Measurements from ENCODE around the gene MED13L.
"Not testable (repeated sequence)": the region's sequence is repeated elsewhere in the genome, so short reads cannot be mapped to it uniquely, and the experiment has no call there.

Gene MED13L

DNA sequence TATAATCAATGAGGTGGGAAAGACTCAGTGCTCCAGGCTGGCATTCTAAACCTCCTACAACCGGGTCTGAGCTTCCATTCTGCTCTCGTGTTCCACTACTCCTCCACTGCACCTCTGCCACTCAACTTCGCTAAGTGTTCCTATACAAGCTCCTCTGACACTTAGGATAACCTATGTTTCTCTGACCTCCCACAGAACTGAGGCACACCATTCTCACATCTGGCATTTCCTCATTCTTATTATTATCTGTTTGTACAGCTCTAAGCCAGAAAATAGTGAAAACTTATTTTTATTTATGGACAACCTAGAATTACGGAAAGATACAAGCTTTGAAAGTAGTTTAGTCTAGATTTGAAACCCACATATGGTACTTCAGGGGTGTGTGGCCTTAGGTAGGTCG lies 127.0 kb downstream of the MED13L start:
- no peak for DNase-seq (ENCODE audit: low read depth)

DNA sequence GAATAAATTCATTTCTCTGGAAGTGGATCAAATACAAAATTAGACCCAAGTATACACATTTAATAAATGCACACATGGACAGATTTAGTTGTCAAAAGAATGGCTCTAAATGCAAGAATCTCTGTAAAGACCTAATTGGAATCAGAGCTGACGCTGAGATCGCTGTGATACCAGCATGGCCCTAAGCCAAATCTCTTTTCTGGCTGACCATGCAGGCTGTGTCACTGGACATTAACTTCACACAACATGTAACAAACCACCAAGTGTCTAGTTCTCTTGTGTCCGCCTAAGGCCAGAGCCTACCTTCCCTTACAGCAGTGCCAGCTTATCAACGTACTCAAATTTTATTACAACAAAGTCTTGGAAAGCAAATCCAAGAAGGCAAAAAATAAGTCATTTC lies 127.5 kb downstream of the MED13L start:
- no peak for DNase-seq (ENCODE audit: low read depth)

DNA sequence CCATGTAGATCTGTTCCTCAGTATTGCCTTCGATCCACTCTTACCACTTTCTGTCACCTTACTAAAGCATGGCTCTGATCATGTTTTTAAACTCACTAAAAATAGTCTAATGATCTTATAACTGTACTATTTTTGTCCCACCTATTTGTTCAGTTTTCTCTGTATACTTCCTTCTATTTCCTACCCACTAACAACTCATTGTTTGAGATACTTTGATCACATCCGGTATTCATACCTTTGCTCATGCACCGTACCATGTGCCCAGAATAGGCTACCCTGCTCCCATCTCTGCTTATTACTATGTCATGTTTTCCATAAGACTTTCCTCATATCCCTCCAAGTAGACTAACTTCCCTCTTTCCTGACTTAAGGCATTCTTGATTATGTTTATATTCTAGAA lies 128.6 kb downstream of the MED13L start:
- no peak for DNase-seq (ENCODE audit: low read depth)

DNA sequence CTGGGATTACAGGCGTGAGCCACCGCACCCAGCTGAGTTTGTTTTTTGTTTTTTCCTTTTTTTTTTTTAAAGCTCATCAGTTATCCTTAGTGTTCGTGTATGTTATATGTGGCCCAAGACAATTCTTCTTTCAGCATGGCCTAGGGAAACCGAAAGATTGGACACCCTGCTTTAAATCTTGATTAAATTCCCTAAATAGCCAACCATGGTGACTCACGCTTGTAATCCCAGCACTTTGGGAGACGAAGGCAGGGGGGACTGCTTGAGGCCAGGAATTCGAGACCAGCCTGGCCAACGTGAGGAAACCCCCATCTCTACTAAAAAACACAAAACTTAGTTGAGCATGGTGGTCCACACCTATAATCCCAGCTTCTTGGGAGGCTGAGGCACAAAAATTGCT lies 131.1 kb downstream of the MED13L start:
- no peak for DNase-seq (ENCODE audit: low read depth)

DNA sequence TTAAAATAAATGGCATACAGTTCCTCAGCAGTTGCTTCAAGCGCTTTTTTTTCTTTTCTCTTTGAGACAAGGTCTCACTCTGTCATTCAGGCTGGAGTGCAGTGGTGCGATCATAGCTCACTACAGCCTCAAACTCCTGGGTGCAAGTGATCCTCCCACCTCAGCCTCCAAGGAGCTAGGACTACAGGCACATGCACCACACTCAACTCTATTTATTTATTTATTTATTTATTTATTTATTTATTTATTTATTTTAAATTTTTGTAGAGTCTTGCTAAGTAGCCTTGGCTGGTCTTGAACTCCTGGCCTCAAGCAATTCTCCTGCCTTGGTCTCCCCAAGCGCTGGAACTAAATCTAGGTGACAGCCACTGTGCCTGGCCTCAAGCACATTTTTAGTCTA lies 132.0 kb downstream of the MED13L start:
- no peak for DNase-seq (ENCODE audit: low read depth)

DNA sequence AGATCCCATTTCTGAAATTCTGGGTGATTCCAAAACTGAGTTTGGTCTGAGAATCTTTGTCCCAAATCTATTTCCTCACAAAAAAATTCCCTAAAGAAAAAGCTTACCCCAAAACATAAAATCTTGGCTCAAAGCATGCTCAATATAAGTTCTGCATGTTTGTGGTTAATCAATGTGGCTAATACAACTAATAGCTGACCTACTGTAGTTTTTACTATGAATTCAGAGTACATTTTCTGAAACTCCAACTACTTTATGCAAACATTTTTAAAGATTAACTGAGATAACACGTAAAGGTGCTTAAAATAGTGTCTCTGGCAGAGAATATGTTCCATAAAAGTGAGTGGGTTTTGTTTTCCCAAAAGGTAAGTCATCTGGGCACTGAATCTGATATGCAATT lies 133.1 kb downstream of the MED13L start:
- no peak for DNase-seq (ENCODE audit: low read depth)

DNA sequence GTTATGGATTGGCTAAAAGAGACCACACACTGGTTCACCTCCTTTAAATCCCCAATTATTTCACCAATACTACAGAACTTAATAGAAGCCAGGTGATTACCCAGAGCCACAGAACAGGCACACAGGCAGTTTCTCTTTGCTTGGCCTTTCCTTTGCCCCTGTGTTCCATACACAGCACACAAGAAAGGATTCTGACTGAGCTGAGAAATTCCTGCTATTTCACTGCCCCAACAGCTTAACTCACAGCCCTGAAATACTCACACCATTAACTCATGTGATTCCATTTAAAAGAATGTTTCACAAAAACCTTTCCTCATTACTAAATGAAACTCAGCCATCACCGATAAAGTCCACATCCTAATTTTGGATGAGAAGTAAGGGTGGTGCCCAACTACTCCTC lies 133.6 kb downstream of the MED13L start:
- no peak for DNase-seq (ENCODE audit: low read depth)

DNA sequence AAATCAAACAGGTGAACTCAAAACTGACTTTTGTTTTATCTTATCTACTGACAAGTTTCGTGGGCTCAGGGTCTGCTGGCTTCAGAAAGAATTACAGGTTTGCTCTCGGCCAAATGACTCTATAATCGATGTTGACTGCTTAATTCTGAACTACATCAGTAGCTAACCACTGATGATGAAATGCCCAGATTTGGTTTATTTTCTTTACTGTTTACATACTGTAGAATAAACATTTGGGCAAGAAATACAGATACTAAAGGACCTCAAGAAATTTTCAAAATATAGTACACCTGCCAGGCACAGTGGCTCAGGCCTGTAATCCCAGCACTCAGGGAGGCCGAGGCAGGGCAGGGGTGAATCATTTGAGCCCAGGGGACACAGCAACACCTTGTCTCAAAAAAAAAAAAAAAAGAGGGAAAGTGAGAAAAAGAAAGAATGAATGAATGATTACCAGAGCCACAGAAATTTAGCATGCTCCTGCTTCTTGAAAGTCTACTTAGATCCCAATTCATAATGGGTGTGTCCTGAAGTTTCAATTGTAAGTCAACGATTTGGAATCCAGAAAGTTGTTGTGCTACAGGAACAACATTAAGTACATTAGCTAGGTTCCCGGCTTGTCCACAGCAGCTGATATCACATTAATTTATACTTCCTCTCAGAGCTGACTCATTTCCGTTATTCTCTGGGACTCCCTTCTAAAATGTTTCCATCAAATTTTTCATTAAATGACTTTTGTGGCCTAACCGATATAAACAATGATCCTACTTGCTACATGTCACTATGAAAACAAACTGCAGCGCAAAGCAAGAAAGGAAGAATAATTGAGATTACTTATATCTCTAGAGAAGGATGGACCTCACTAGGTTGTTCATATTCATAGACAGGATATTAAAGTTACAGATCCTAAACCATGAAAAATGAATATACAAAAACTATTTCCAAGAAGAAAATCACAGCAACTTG lies 134.3 kb downstream of the MED13L start:
- no peak for DNase-seq (ENCODE audit: low read depth)

DNA sequence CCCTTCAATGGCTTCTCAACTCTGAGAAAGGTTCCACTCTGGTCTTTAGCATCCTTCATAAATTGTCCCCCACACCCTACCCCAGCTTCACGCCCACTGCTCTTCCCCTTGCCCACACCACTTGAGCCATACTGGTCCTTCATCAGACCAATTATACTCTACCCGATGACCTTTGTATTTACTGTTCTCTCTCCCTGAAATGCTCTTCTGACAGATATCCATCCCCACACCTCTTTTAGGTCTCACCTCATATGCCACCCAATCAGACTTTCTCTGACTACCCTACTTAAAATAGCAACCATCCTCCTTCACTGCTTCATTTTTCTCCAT lies 135.7 kb downstream of the MED13L start:
- no peak for DNase-seq (ENCODE audit: low read depth)

DNA sequence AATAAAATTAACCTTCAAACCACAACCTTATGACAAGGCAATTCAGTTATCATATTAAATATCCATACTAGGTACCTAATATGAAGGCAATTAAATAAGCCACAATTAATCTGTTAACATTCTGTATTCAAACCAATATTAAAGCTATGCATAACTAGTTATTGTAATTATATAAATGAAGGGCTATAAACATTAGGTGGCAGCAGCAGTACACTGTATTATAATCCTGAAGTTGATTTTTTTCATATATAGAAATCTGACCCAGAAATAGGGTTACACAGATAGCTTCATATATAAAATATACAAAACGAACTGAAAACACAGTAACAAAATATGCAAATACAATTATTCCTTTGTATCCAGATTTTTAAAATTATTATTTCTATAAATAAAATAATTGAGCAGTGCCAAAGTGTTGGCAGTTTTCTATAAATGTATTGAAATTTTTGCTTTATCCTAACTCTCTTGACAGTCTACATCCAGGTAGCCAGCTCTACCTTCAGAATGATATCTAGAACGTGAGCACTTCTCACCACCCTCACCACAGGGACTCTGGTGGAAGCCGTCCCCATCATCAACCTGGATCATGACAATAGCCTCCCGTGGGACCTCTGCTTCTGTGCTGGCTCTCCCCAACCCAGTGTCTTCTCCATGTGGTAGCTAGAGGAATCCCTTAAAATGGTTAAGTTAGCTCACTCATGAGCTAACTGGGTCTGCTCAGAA lies 136.2 kb downstream of the MED13L start:
- no peak for DNase-seq (ENCODE audit: low read depth)

DNA sequence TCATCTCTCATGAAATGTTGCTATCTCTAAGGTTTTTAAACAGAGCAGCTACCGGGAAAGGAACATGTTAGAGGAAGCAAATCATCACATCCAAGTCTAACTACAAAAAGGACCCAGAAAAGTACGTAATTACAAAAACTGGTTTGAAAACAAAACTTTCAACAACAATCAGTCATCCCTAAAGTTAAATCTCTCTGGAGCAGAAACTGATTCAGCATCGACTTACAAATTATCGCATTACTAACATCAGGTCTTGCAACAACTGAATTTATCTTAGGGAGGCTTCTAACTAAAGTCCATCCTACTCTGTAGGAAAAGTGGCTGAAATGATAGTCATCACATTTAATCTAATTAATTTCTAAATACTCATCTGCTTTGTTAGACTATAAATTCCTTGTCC lies 137.0 kb downstream of the MED13L start:
- DNase-seq (ENCODE audit: low read depth) = no peak

DNA sequence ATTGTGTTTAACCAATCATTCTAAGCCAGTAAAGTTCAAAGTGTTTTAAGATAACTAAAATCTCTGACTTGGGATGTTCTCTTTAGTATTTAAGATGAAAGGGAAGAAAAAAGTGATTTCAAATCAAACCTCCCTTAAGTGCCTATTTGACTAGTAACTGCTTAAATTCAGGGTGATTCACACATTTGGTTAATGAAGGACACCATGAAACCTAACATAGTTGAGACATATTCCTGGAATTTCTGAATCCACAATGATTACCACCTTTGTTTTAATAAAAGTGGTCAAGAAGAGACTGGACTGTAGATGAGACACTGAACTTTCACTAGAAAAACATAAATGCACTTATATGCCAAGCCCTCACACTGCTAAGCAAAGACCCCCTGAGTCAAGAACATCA lies 138.7 kb downstream of the MED13L start:
- DNase-seq (ENCODE audit: low read depth) = no peak

DNA sequence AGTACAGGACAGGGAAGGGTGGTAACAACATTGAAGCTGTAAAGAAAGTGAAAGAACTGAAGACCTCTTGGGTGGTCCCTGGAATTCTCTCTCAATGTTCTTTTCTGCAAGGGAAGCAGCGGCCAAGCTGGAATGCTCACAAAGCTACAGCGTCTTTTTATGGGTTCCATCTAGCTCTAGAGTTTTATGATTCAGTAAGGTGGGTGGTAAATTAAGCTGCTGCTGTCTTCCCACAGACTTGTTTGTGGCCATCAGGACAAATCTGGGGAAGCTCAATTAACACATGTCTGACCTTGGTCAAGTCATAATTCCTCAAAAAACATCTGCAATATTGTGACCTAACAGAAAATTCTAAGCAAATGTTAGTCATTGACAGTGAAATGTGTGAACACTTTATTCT lies 139.1 kb downstream of the MED13L start:
- DNase-seq (ENCODE audit: low read depth) = no peak

DNA sequence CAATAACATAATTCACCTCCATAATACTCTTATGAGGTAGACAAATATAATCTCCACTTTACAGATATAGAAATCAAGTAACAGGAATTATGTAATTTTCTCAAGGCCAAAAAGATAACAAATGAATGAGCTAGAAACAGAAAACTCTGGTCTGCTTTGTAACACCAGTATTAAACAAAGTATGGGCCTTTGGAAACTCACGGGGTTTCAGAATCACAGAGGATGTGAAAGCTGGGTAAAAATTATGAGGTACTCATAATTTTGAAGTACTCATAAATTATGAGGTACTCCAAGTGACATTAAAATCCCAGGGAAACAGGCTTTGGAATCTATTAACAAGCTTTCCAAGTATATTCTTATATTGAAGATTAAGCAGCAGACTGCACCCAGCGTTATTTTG lies 140.2 kb downstream of the MED13L start:
- DNase-seq (ENCODE audit: low read depth) = no peak

DNA sequence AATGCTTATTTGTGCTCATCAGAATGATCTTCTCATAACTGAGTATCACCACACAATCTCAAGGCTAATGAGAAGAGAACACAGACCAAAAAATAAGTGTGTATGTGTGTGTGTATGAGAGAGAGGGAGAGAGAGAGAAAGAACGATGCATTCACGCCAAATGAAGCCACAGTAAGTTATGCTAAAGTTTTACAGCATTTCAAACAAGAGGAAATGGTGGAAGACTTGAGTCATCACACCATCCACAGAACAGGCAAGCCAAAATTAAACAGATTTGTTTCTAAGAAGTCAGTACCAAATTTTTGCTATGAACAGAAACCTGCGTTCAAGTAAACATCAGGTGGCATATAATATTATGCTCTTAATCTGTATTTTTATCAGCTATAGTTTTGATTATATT lies 141.2 kb downstream of the MED13L start:
- no peak for DNase-seq (ENCODE audit: low read depth)

DNA sequence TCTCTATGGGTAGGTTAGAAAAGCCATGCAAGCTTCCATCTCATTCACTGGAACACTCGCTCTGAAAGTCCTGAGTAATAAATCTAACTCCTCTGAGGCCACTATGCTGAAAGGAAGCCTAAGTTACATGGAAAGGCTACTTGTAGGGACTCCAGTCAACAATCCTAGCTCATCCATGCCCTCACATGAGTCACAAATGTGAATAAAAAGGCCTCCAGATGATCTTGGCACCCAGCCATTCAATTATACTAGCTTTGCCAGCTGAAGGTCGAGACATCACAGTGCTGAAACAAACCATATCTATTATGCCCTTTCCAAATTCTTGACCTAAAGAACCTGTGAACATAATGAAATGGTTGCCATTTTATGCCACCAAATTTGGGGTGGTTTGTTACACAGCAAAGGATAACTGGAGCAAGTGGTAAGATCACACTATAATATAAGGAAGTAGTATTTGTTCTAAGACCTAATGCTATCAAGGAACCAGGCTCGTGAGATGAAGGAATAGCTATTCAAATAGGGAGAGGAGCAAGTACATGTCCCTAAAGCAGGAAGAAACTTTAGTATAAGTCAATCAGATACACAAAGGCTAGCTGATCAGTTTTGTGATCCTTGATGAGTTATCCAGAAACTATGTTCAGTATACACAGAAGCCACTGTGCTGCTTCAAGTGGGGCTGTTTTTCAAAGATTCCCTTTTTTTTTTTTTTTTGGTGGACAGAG lies 142.1 kb downstream of the MED13L start:
- no peak for DNase-seq (ENCODE audit: low read depth)

DNA sequence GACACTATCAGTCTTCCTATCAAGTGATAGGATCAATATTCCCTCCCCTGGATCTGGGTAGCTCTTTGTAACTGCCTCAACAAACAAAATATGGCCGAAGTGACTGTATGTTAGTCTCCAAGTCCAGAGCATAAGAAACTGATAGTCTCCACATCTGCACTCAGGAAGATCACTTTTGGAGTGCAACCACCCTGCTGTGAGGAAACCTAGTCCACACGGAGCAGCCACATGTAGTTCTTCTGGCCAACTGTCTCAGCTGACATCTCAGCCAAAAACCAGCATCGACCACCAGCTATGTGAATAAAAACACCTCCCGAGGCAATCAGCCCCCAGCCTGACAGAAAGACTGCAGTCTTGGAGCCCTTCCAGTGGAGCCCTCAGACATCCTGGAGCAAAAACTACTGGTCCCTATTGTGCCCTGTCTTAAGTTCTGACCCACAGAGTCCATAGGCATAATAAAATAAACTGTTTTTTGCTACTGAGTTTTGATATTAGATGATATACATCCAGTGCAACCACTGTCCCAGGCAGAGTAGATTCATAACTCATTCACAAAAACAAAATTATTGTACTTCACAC lies 143.8 kb downstream of the MED13L start:
- DNase-seq (ENCODE audit: low read depth) = no peak

DNA sequence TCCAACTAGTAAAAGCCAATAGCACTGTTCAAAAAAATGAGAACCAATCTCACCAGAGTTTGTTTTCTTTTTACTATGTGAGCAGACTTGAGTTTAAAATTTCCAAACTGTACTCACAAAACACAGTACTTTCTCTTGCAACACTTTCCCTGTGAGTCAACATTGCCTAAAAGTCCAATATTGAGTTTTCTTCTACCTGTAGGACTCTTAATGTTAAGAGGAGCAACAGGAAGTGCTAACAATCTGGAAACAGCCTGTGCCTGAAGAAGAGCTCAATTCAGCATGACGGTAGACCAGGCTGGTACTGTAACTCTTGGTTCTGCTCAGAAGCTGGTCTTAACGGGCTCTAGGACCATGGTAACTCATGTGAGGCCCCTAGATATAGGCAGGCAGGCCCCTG lies 144.3 kb downstream of the MED13L start:
- no peak for DNase-seq (ENCODE audit: low read depth)

DNA sequence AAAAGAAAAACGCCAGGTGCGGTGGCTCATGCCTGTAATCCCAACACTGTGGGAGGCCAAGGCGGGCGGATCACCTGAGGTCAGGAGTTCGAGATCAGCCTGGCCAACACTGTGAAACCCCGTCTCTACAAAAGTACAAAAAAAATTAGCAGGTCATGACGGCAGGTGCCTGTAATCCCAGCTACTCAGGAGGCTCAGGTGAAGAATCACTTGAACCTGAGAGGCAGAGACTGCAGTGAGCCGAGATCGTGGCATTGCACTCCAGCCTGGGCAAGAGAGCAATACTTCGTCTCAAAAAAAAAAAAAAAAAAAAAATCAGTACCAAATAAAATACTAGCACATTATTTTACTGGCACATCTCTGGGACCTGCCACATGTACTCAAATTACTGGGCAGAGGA lies 145.5 kb downstream of the MED13L start:
- not testable (repeated sequence) for DNase-seq (ENCODE audit: low read depth)

DNA sequence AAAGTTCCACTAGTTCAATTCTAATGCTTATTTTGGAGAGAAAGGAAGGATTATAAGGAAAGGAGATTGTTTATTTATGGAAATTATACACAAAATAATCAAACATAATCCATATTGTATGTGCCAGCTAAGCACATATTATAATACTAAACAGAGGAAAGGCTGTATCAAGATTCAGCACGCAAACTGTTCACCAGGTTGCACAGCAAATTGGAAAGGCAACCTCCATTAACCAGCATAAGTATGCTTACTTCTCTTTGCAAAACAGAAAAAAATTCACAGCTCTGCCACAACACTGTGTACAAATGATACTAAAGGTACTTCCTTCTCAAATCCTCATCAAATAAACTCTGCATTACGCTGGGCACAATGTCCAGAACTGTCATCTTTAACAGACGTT lies 146.3 kb downstream of the MED13L start:
- no peak for DNase-seq (ENCODE audit: low read depth)

DNA sequence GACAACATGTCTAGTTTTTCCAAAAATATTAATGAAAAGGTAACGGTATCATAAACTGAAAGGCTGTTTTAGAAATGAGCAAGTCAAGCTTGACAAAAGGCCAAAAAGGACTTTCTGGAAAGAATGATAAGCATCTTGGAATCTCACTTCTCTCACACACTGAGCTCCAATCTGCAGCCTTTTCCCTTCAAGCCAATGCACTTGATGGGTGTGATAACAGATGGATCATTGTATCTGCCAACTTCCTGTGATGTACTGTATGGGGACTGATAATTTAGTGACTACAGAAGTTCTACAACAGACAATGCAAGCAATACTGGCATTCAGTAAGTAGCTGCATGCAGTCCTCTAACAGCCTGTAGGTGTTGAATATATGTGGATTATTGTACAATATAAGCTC lies 147.1 kb downstream of the MED13L start:
- DNase-seq (ENCODE audit: low read depth) = no peak

DNA sequence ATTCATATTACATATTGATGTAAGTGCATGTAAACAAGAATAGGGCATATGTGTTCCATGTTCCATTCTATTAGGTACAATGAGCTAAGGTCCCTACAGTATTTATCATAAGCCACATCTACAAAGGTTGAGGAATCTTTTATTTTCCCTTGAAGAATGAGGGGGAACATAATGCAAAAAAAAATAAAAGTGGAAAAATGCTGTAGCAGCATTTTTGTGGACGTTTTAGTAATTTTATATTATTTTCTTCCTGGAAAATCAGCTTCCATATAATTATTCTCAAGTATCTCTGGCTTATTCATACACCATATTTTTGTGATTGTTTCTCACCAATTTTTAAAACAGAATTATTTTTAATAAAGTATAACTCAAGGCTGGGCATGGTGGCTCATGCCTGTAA lies 148.7 kb downstream of the MED13L start:
- no peak for DNase-seq (ENCODE audit: low read depth)

DNA sequence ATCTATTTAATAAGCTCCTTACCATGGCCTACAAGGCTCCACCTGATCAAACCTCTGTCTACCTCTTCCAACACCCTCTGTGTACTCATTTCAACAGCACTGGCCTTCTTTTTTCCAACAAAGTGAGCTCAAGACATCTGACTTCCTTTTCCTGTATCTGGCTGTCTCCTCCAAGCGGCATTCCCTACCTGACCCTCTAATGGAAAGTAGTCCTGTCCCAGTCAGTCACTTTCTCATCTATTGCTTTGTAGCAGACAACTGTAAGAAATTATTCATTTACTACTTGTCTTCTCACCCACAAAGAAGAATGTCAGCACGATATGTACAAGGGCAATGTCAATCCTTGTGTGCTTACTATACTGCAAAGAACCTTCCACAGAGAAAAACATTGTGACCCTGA lies 149.6 kb downstream of the MED13L start:
- no peak for DNase-seq (ENCODE audit: low read depth)

All from GM04503 (cell line).